Measurements from ENCODE around the gene CDKL1.

CDKL1 gene

DNA sequence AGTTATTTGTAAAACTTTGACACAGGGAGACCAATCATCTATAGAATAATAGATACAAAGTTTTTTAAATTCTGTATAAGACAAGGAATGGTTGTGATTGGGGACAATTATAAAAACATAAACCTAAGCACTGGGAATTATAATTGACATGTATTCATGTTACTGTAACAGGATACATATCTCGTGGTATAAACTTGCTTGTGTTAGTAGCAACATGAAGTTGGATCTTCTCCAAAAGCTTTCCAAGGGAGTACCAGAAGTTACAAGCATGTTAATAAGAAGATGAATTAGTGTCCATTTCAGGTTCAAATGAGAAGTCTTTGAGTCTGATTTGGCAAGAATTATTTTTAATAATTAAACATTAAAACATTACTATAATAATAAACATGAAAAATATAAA lies 42.2 kb downstream of the CDKL1 start:
- Histone ChIP-seq H3K36me3 (no peaks in the 10 kb centered on the region), H3K9me3 (ENCODE audit: severe bottlenecking) (no peaks in the 10 kb centered on the region)
- TF ChIP-seq, protein P1, sequence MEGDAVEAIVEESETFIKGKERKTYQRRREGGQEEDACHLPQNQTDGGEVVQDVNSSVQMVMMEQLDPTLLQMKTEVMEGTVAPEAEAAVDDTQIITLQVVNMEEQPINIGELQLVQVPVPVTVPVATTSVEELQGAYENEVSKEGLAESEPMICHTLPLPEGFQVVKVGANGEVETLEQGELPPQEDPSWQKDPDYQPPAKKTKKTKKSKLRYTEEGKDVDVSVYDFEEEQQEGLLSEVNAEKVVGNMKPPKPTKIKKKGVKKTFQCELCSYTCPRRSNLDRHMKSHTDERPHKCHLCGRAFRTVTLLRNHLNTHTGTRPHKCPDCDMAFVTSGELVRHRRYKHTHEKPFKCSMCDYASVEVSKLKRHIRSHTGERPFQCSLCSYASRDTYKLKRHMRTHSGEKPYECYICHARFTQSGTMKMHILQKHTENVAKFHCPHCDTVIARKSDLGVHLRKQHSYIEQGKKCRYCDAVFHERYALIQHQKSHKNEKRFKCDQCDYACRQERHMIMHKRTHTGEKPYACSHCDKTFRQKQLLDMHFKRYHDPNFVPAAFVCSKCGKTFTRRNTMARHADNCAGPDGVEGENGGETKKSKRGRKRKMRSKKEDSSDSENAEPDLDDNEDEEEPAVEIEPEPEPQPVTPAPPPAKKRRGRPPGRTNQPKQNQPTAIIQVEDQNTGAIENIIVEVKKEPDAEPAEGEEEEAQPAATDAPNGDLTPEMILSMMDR (IDR thresholded peaks at IDR 0.05; ENCODE audit: low read depth, low read length): no peak

DNA sequence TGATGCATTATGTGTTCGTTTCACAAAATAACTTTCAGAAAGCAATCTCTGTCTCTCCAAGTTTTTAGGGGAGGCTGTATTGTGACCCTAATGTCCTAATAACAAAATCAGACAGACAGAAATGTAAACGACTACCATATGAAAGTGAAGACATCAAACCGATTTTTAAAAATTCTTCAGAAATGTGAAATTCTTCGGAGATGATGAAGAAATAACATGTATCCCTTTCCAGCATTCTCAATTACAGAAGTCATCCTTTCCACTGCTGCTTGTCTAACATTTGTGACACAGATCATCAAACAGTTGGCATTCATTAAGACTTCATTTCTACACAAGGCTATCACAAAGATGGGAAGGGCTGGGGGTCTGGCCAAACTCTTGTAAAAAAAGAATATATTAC lies 43.6 kb downstream of the CDKL1 start:
- Histone ChIP-seq H3K9me3 (ENCODE audit: severe bottlenecking) (no peaks in the 10 kb centered on the region), H3K4me3 (ENCODE audit: low read depth, low read length) (no peak overlapping the region), H3K27me3 (ENCODE audit: insufficient read depth, low read depth, severe bottlenecking) (no peaks in the 10 kb centered on the region), H3K36me3 (no peaks in the 10 kb centered on the region), H3K27ac (no peak overlapping the region)
- TF ChIP-seq, protein P1 (IDR thresholded peaks at IDR 0.05; ENCODE audit: low read depth, low read length): no peak
- DNase-seq: no peak

More for the DNA sequence above, 42.2 kb downstream of the CDKL1 start:
- Histone ChIP-seq H3K4me3 (ENCODE audit: low read depth, low read length) (no peak overlapping the region), H3K27ac (no peak overlapping the region), H3K27me3 (ENCODE audit: insufficient read depth, low read depth, severe bottlenecking) (no peaks in the 10 kb centered on the region)
- no peak for DNase-seq

DNA sequence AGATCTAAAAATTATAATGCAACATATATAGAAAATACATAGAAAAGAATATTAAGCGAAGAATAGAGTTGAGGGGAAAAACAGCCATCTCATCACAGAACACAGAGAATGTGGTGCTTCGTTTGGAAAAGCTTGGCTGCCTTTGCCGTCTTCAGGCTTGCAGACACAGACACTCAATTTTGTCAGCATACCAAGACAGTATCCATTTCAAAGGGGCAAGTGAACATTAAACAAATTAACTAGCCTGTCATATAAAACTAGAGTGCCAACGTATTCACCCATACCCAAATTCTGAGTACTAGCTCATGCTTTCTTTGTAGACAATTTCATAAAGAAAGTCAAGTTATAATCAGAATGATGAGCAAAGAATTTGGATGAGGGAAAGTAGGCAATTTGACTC lies 44.1 kb downstream of the CDKL1 start:
- Histone ChIP-seq H3K4me3 (ENCODE audit: low read depth, low read length) (no peak overlapping the region), H3K9me3 (ENCODE audit: severe bottlenecking) (no peaks in the 10 kb centered on the region), H3K27ac (no peak overlapping the region), H3K36me3 (no peaks in the 10 kb centered on the region), H3K27me3 (ENCODE audit: insufficient read depth, low read depth, severe bottlenecking) (no peaks in the 10 kb centered on the region)
- no peak for DNase-seq
- TF ChIP-seq, protein P1 (IDR thresholded peaks at IDR 0.05; ENCODE audit: low read depth, low read length): no peak

DNA sequence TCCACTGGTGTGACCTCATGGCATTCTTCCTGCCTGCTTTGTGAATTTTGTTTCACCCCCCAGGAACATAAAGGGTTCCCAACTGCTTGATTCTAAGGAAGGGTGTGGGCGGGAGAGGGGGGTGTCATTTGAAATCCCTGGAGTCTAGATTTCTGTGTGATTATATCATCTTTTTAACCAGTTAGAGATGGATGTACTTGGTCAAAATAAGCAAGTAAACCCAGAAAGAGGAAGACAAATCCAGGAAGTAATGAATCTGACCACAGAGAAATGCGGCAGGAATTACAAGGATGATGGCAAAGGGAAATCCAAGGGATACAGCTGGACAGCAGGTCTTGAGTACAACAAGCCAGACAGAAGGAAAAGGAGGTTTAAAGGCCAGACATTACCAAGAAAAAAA lies 45.7 kb downstream of the CDKL1 start:
- H3K9me3 ChIP-seq (ENCODE audit: severe bottlenecking): no peaks in the 10 kb centered on the region
- H3K36me3 ChIP-seq: no peaks in the 10 kb centered on the region
- TF ChIP-seq, protein P1 (IDR thresholded peaks at IDR 0.05; ENCODE audit: low read depth, low read length): no peak
- H3K4me3 ChIP-seq (ENCODE audit: low read depth, low read length): no peak overlapping the region
- no peak for DNase-seq
- no peaks in the 10 kb centered on the region for H3K27me3 ChIP-seq (ENCODE audit: insufficient read depth, low read depth, severe bottlenecking)
- no peak overlapping the region for H3K27ac ChIP-seq

DNA sequence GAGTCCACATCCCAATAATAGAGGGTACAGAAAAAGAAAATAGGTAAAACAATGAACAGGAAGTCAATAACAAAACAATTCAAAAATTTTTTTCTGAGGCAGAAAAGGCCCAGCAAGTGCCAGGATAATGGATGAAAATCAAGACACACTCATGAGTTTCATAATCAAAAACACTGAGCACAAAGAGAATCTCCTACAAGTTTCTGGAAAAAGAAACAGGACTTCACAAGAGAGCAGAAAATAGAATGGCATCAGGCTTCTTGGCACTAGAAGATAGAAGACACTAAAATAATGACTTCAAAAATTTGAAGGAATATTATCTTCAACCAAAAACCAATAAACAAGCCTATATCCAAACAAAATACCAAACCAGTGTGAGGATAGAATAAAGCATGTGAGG lies 47.7 kb downstream of the CDKL1 start:
- Histone ChIP-seq H3K27ac (no peak overlapping the region), H3K36me3 (no peaks in the 10 kb centered on the region), H3K9me3 (ENCODE audit: severe bottlenecking) (no peaks in the 10 kb centered on the region), H3K27me3 (ENCODE audit: insufficient read depth, low read depth, severe bottlenecking) (no peaks in the 10 kb centered on the region), H3K4me3 (ENCODE audit: low read depth, low read length) (no peak overlapping the region)
- TF ChIP-seq, protein P1 (IDR thresholded peaks at IDR 0.05; ENCODE audit: low read depth, low read length): no peak
- DNase-seq: no peak

DNA sequence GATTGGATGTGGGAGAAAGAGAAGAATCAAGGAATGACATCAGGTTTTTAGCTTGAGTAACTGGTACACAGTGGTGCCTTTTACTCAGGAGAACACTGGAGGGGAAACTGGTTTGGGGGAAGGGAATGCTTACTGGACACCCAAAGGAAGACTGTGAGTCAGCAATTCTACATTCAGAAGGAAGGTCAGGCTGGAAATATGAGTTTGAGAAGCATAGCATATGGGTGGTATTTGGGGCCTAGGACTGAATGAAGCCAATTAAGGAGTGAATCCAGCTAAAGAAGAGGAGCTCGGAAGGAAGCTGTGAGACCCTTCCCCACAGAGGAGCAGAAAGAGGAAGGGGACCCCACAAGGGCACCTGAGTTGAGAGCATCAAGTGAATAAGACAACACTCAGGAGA lies 49.2 kb downstream of the CDKL1 start:
- no peaks in the 10 kb centered on the region for H3K27me3 ChIP-seq (ENCODE audit: insufficient read depth, low read depth, severe bottlenecking)
- no peak overlapping the region for H3K27ac ChIP-seq
- H3K36me3 ChIP-seq: no peaks in the 10 kb centered on the region
- H3K9me3 ChIP-seq (ENCODE audit: severe bottlenecking): no peaks in the 10 kb centered on the region
- no peak for DNase-seq
- TF ChIP-seq, protein P1 (IDR thresholded peaks at IDR 0.05; ENCODE audit: low read depth, low read length): no peak
- no peak overlapping the region for H3K4me3 ChIP-seq (ENCODE audit: low read depth, low read length)

Measured in WERI-Rb-1 (cell line).